ENCODE measurements around the gene CRNKL1. TPM values are rescaled to one million over a fixed set of nuclear protein-coding genes. Genes with fewer than 3 reads are reported as not detected.
A peak's percentile ranks its signal among the peaks of the same experiment; 100 is the strongest.
"Not testable (repeated sequence)": the region's sequence is repeated elsewhere in the genome, so short reads cannot be mapped to it uniquely, and the experiment has no call there.

Gene CRNKL1
- total RNA-seq, 2 donors from 2014 or later = 22.2 to 23.4 TPM

- no peak overlapping the region for H3K9ac ChIP-seq (ENCODE audit: extremely low read depth, low read length, poor library complexity, severe bottlenecking)
- no peak overlapping the region for H3K4me3 ChIP-seq (ENCODE audit: low read length)
- H3K36me3 Mint-ChIP-seq (ENCODE audit: low read depth) = no peaks in the 10 kb centered on the region
- peaks cover 17% of the 10 kb centered on the region for H3K4me1 Mint-ChIP-seq
- no peaks in the 10 kb centered on the region for H3K9me3 ChIP-seq (ENCODE audit: control insufficient read depth, low read length)
- no peak for DNase-seq
- H3K4me3 Mint-ChIP-seq = peak overlapping the region; percentile 1
- H3K36me3 ChIP-seq (ENCODE audit: control insufficient read depth, insufficient read depth, low read length) = no peaks in the 10 kb centered on the region
- no peaks in the 10 kb centered on the region for H3K27me3 ChIP-seq (ENCODE audit: control insufficient read depth, insufficient read depth, low read length, poor library complexity, severe bottlenecking)
- H3K4me1 ChIP-seq (ENCODE audit: control insufficient read depth, insufficient read depth, low read length) = no peaks in the 10 kb centered on the region
- no peak for TF ChIP-seq CTCF (conservative IDR thresholded peaks at IDR 0.05)
- no peak overlapping the region for H3K27ac Mint-ChIP-seq
- WGBS, 2 experiments (ENCODE audit: insufficient coverage in 1 of 2, insufficient read length in 1 of 2) = 73 to 76% methylated on average over 2 to 7 of the region's 7 CpGs
- no peak overlapping the region for H3K27ac ChIP-seq (ENCODE audit: low read depth, low read length)
- H3K27me3 Mint-ChIP-seq (ENCODE audit: insufficient read depth) = no peaks in the 10 kb centered on the region
- H3K9me3 Mint-ChIP-seq = no peaks in the 10 kb centered on the region
Measured at GRCh38 chr20:20005342-20005741, 46.9 kb downstream of the CRNKL1 start.

- H3K9ac ChIP-seq (ENCODE audit: extremely low read depth, low read length, poor library complexity, severe bottlenecking); H3K27ac ChIP-seq (ENCODE audit: low read depth, low read length); H3K9me3 Mint-ChIP-seq; H3K36me3 Mint-ChIP-seq (ENCODE audit: low read depth); H3K4me3 Mint-ChIP-seq; H3K27me3 ChIP-seq (ENCODE audit: control insufficient read depth, insufficient read depth, low read length, poor library complexity, severe bottlenecking); H3K36me3 ChIP-seq (ENCODE audit: control insufficient read depth, insufficient read depth, low read length); H3K9me3 ChIP-seq (ENCODE audit: control insufficient read depth, low read length); H3K4me3 ChIP-seq (ENCODE audit: low read length); DNase-seq; H3K27ac Mint-ChIP-seq; H3K4me1 ChIP-seq (ENCODE audit: control insufficient read depth, insufficient read depth, low read length); H3K27me3 Mint-ChIP-seq (ENCODE audit: insufficient read depth): not testable (repeated sequence)
- 91 to 99% methylated on average over 3 to 6 of the region's 6 CpGs for WGBS, 2 experiments (ENCODE audit: insufficient coverage in 1 of 2, insufficient read length in 1 of 2)
- H3K4me1 Mint-ChIP-seq = peaks cover 10% of the 10 kb centered on the region
Measured at GRCh38 chr20:20003955-20004322, 48.3 kb downstream of the CRNKL1 start.

- Histone ChIP-seq H3K4me3 (ENCODE audit: low read length) (no peak overlapping the region), H3K27ac (ENCODE audit: low read depth, low read length) (no peak overlapping the region), H3K27me3 (ENCODE audit: control insufficient read depth, insufficient read depth, low read length, poor library complexity, severe bottlenecking) (no peaks in the 10 kb centered on the region), H3K9me3 (ENCODE audit: control insufficient read depth, low read length) (no peaks in the 10 kb centered on the region), H3K4me1 (ENCODE audit: control insufficient read depth, insufficient read depth, low read length) (no peaks in the 10 kb centered on the region), H3K9ac (ENCODE audit: extremely low read depth, low read length, poor library complexity, severe bottlenecking) (no peak overlapping the region), H3K36me3 (ENCODE audit: control insufficient read depth, insufficient read depth, low read length) (no peaks in the 10 kb centered on the region)
- H3K36me3 Mint-ChIP-seq (ENCODE audit: low read depth) = no peaks in the 10 kb centered on the region
- H3K9me3 Mint-ChIP-seq = no peaks in the 10 kb centered on the region
- peaks cover 9% of the 10 kb centered on the region for H3K4me1 Mint-ChIP-seq
- no peak overlapping the region for H3K4me3 Mint-ChIP-seq
- TF ChIP-seq CTCF (conservative IDR thresholded peaks at IDR 0.05) = no peak
- 90% methylated on average over 10 to 19 of the region's 23 CpGs for WGBS, 2 experiments (ENCODE audit: insufficient coverage in 1 of 2, insufficient read length in 1 of 2)
- H3K27me3 Mint-ChIP-seq (ENCODE audit: insufficient read depth) = no peaks in the 10 kb centered on the region
- no peak for DNase-seq
- H3K27ac Mint-ChIP-seq = no peak overlapping the region
Measured at GRCh38 chr20:20003031-20003954, 49.0 kb downstream of the CRNKL1 start.

Data from endodermal cell (in vitro differentiated cells).